Ishikawa (cell line): Measurements from ENCODE around the gene EIF5.
A peak's percentile ranks its signal among the peaks of the same experiment; 100 is the strongest.

Experiments used
- CEBPB ChIP-seq: IDR thresholded peaks from 2 replicates; pipeline ENCODE4 v1.6.1; 2012
- CREB1 ChIP-seq: IDR thresholded peaks from 2 replicates; pipeline ENCODE4 v1.6.1; 2012; ENCODE audit warnings: low read depth
- EGR1 ChIP-seq: IDR thresholded peaks from 2 replicates; pipeline ENCODE4 v1.6.1; 2012
- EP300 ChIP-seq: IDR thresholded peaks from 2 replicates; pipeline ENCODE4 v1.6.1; 2012; ENCODE audit warnings: borderline replicate concordance
- FOXM1 ChIP-seq: IDR thresholded peaks from 2 replicates; pipeline ENCODE4 v1.6.1; 2012; ENCODE audit warnings: low read depth, borderline replicate concordance
- MAX ChIP-seq: IDR thresholded peaks from 2 replicates; pipeline ENCODE4 v1.6.1; 2012
- NFIC ChIP-seq: IDR thresholded peaks from 2 replicates; pipeline ENCODE4 v1.6.1; 2012
- RAD21 ChIP-seq: IDR thresholded peaks from 2 replicates; pipeline ENCODE4 v1.6.1; 2012; ENCODE audit warnings: low read depth
- REST ChIP-seq: IDR thresholded peaks from 2 replicates; pipeline ENCODE4 v1.6.1; 2012; ENCODE audit warnings: low read depth, mild to moderate bottlenecking
- TAF1 ChIP-seq: IDR thresholded peaks from 2 replicates; pipeline ENCODE4 v1.6.1; 2012; ENCODE audit warnings: low read depth, mild to moderate bottlenecking
- TCF12 ChIP-seq: IDR thresholded peaks from 2 replicates; pipeline ENCODE4 v1.6.1; 2012; ENCODE audit warnings: low read depth
- TEAD4 ChIP-seq: IDR thresholded peaks from 2 replicates; pipeline ENCODE4 v1.6.1; 2012
- USF1 ChIP-seq: IDR thresholded peaks from 2 replicates; pipeline ENCODE4 v1.6.1; 2012
- YY1 ChIP-seq: IDR thresholded peaks from 2 replicates; pipeline ENCODE4 v1.6.1; 2012; ENCODE audit warnings: low read depth
- ZBTB7A ChIP-seq: IDR thresholded peaks from 2 replicates; pipeline ENCODE4 v1.6.1; 2012; ENCODE audit warnings: low read depth

Gene EIF5

GRCh38 chr14:103290056-103290455, 44.0 kb upstream of the EIF5 start:
- no peak for TF ChIP-seq CREB1
- TF ChIP-seq YY1 = no peak
- TF ChIP-seq TAF1 = no peak
- no peak for TF ChIP-seq MAX
- TF ChIP-seq REST = no peak
- no peak for TF ChIP-seq RAD21
- no peak for TF ChIP-seq FOXM1
- TF ChIP-seq ZBTB7A = no peak
- TF ChIP-seq TCF12 = no peak
- no peak for TF ChIP-seq TEAD4
- TF ChIP-seq USF1 = no peak
- TF ChIP-seq EP300 = no peak
- no peak for TF ChIP-seq CEBPB
- no peak for TF ChIP-seq EGR1
- no peak for TF ChIP-seq NFIC

GRCh38 chr14:103290494-103290893, 43.5 kb upstream of the EIF5 start:
- TF ChIP-seq CREB1 (no peak), CEBPB (no peak), USF1 (no peak), TCF12 (no peak), REST (no peak), EP300 (no peak), EGR1 (no peak), NFIC (no peak), MAX (no peak), TAF1 (no peak)

GRCh38 chr14:103290961-103291360, 43.1 kb upstream of the EIF5 start:
- TF ChIP-seq ZBTB7A (no peak), EP300 (no peak), CEBPB (no peak), TCF12 (no peak)

GRCh38 chr14:103292426-103293374, 41.3 kb upstream of the EIF5 start:
- TF ChIP-seq CEBPB = no peak
- peak; percentile 99 for TF ChIP-seq RAD21
- no peak for TF ChIP-seq TEAD4
- TF ChIP-seq TCF12 = no peak
- TF ChIP-seq NFIC = no peak

GRCh38 chr14:103293465-103293864, 40.6 kb upstream of the EIF5 start:
- TF ChIP-seq FOXM1 (no peak), EP300 (no peak), REST (no peak), CREB1 (no peak)
